HG02852 (cell line): ENCODE data around the gene PLA2G4B.
"Not testable (repeated sequence)": the region's sequence is repeated elsewhere in the genome, so short reads cannot be mapped to it uniquely, and the experiment has no call there.

Experiments used
- ATAC-seq: cut with Tn5 transposase; IDR thresholded peaks from one replicate; pipeline ENCODE4 v1.9.1; 2021; ENCODE audit warnings: mild to moderate bottlenecking, moderate library complexity; ENCODE audit not compliant: unreplicated experiment

The PLA2G4B gene

DNA sequence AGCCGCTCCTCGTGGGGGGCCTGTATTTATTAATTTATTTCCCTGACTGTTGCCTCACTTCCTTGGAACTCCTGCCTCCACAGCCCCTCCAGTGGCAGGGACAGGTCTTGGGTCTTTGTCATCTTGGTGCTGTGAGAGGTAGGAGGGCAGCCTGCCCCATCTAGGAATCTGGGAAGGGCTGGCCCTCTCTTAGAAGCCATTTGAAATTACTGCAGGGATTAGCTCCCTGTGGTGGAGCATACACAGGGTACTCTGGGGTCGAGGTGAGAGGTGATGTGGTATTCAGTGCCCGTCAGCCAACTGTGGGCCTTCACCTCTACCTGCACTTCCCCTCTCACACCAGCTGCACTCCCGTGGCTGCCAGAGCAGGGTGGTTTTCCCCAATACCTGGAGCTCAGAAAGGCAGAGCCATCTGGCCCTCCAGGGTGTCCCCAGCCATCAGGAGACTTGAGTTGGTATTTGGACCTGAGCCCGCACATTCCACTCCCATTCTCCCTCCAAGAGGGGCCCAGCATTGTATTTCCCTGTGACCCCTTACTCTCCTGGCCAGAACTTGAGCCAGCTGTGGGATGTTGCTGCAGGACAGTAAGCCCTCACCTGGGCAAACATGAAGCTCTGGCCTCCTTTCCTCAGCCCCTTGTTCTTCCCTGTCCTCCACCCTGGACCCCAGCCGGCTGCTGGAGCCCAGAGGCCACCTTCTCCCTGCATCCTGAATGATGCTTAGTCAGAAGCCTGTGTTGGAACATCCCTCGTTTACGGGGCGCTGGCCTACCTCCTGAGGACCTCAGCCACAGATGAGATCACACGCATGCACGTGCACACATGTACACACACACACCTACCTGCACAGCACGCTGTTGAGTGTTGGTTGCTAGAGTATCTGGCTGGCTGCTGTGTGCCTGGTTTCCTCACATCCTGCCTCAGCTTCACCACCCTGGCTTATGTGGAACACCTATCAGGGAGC, 12.8 kb upstream of the PLA2G4B start:
- ATAC-seq: no peak

DNA sequence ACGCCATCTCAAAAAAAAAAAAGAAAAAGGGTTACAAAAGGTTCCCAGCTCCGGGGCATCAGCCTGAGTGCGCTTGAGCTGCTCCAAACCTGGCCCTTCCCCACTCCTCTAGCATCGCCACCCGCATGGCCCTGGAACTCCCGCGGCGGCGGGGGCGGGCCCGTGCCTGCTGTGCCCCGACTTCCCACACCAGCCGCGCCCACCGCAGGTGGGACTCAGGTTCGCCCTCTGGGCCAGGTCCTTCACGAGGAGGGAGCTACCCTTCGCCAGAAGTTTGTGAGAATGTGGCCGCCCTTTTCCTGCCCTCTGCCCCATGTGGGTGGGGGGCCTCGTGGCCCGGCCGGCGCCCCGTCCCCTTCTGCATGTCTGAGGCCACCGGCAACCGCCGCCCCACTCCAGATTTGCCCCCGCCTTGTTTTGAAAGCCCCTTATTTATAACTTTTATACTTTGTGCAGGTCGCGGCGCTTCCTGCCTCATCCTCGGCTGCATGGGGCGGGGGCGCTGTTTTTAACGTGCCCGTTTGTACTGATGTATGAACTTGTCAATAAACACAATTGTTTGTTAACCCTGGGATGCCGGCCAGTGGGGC, 11.3 kb upstream of the PLA2G4B start:
- peak; percentile 13 for ATAC-seq

DNA sequence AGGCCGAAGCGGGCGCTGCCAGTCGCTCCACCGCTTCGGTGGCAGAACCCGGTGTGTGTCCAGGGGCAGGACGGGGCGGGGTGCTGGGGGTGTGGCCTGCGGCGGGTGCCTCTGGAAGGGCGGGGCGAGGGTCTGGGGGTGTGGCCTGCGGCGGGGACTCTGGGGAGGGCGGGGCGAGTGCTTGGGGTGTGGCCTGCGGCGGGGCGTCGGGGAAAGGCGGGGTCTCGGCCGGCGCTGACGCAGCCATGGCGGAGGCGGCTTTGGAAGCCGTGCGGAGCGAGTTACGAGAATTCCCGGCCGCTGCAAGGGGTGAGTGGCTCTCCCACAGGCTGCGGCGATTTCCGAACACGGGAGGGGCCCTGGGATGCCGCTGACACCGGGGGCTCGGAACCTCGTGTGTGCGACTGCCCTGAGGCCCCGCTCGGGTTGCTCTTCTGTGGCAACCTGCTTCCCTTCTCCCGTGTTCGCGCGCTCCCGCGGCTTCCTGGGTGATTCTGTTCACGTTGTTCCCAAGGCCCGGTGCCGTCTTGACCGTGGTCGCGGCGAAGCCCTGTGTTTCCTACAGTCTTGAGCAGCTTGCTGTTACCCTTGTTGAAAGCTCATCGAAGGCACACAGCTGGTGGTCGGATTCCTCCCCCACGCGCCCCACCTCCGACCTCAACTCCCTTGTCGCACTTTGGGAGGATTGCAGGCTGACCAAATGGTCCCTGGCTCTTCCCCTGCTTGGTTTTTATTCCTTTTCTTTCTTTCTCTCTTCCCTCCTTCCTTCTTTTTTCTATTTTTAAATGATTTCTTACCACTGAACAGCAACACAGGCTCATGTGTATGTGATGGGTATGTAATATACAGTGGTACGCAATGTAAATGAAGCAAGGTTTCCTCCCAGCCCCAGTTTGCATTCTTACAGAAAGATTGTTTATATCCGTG, 10.5 kb upstream of the PLA2G4B start, which contains the start of gene JMJD7:
JMJD7 (plus strand) TSS at position 213 of the 927 bp plus-strand sequence; CDS start at position 246, 33 bp downstream.
- peak; percentile 84 for ATAC-seq

DNA sequence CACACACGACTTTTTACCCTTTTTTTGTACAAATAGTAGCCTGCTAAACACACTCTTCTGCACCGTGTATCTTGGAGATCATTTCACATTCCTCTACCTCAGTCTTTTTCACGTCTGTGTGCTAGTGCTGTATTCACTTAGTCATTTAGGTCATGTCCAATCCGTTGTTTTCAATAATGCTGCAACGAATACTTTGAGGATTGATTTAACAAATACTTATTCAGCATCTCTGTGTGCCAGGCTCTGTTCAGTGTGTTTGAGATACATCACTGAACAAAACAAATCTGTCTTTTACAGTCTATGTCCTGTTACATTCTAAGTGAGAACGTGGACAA, 9.9 kb upstream of the PLA2G4B start:
- no peak for ATAC-seq

DNA sequence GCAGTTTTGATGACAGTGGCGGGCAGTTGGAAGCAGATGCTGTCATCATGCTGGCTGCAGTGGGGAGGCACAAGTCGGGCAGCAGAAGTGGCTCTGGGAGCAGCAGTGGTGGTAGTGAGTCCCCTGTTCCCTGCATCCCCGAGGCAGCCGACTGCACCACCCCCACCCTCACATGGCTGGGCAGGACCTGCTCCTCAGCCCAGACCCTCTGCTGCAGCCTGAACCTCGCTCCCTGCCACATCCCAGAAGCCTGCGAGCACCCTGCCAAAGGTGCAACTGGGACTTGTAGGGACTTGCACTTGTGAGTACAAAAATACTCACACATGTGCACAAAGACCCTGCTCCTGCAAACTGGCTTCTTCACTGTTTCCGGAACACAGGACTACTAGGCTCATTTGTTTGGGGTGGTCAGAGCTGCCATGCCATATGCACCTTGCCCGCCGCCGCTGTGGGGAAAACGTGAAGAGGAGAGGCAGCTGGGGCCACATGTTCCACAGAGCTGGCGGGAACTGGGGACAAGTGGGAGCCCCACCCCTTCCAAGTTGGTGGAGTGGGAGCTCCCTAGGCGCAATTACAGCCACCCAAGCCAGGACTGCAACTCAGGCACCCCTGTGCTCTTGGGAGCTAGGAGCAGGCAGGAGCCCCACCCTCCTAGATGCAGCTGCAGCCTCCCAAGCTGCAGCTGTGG, 8.5 kb upstream of the PLA2G4B start:
- no peak for ATAC-seq

DNA sequence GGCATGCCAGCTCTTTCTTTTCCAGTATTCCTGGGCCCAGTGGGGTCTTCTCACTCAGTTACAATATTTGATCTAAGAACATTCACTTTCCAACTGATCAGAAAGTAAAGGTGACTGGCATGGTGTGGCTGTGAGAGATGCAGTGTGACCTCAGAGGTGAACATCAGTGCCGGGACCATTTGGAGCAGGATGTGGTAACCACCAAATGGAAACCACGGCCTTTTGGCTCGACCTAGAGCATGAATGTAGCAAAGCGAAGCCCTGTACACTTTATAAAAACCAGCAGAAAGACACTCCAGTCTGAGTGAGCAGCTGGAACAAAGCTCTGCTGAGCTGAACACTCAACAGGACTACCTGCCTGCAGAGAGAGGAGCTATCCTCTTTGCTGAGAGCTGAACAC, 7.4 kb upstream of the PLA2G4B start:
- not testable (repeated sequence) for ATAC-seq

DNA sequence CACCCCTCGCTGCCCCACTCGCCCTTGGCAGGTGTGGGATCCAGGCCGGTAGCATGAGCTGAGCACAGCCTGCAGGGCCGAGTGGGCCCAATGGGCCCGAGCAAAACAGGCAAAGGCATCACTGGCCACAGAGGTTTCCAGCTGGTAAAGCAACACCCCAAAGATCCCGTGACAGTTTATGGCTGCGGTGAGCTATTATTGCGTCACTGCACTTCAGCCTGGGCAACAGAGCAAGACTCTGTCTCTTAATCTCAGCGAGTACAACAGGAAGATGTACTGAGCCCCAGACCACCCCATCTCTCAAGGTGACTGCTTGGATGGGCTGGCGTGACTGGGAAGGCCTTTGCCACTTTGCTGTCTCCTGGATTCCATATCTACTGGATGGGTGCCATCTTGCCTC, 6.4 kb upstream of the PLA2G4B start:
- ATAC-seq: no peak

DNA sequence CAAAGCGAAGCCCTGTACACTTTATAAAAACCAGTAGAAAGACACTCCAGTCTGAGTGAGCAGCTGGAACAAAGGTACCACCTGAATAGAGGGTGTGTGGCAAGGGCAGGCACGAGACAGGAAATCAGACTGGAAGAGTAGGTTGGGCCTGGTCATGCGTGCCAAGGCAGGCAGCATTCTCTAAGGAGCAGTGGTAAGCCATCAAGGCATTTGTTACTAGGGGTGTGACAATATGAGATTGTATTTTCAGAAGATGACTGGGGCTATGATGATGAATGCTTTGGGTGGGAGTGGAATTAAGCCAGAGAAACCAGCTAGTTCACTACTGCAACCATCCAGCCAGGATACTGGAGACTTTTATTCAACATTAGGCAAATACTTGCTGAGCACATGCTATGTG, 5.8 kb upstream of the PLA2G4B start:
- ATAC-seq: no peak

DNA sequence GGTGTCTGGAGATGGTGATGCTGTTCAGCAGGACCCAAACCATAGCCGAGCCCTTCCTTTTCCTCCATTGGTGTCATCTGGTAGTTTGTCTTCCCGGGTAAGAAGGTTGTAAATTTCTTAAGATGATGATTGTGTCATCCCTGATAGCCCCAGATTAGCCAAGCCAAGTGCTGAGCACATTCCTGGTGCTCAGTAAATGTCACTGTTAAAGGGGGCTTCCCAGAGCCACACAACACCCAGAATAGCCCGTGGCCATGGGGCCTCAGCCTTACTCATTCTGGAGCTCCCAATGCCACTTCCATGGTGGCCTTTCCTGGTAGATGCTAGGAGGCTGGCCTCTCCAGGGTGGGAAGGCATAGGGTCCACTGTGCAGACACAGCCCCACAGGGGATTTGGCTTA, 4.6 kb upstream of the PLA2G4B start:
- ATAC-seq: no peak

DNA sequence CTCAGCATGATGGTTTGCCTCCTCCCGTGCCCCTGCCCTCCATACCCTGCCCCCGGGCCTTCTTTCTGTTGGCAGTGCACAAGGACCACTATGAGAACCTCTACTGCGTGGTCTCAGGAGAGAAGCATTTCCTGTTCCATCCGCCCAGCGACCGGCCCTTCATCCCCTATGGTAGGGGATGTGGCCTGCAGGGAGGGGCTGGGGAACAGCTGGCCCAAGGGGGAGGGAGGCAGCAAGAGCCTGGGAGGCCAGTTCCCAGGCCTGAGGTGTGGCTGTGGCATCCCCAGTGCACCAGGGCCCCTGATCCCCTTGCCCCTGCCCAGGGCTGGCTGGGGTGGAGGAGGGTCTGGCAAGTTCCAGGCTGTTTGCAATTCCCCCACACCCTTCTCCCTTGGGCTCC, 2.6 kb upstream of the PLA2G4B start:
- ATAC-seq: no peak

DNA sequence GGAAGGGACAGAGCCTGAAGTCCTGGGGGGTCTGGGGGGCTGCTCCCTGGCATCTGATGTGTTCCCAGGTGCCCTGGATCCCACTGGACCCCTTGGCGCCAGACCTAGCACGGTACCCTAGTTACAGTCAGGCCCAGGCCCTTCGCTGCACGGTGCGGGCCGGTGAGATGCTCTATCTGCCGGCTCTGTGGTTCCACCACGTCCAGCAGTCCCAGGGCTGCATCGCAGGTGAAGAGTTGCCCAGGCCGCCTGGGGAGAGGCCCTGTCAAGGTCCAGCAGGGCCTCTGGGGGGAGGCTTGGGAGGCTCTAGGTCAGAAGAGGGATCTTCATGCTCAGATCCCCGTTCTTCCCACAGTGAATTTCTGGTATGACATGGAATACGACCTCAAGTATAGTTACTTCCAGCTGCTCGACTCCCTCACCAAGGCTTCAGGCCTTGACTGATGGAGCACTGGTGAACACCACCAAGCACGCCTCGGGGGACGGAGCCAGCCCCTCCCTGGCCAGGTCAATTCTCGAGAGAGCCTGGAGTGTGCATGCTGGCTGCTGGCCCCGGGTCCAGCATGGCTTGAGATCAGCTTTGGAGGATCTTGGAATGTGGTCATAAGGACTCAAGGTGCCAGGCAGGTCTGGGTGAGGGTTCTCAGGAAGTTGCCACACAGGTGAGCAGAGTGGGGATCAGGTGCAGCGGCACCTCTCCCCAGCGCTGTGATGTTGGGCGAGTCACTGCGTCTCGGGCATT, 1.8 kb upstream of the PLA2G4B start:
- ATAC-seq: no peak

DNA sequence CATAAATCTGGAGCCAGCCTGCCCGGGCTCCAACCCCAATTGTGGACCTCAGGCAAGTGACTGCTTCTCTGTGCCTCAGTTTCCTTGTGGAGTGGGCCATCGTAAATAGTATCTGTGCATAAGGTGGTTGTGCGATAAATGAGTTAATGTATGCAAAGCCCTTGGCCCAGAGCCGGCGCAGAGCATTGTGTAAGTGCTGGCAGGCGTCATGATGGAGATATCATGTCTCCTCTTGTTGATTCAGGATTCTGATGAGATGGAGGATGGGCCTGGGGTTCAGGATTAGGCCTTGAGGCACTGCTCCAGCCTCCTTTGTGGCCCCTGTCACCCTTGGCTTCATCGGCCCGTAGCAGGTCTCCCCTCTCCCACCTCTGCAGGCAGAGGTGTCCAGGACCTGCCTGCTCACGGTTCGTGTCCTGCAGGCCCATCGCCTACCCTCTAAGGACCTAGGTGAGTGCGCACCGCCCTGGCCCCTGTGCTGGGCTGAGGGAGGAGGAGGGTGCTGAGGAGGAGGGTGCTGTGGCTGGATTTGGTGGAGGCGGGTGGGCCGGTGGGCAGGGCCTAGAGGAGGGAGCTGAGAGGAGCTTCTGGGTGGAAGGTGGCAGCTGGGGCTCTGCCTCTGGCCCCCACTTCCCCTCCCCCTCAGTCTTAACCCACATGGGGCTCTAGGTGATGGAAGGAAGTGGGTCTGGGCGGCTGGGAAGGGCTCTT, 1.3 kb downstream of the PLA2G4B start:
- no peak for ATAC-seq

DNA sequence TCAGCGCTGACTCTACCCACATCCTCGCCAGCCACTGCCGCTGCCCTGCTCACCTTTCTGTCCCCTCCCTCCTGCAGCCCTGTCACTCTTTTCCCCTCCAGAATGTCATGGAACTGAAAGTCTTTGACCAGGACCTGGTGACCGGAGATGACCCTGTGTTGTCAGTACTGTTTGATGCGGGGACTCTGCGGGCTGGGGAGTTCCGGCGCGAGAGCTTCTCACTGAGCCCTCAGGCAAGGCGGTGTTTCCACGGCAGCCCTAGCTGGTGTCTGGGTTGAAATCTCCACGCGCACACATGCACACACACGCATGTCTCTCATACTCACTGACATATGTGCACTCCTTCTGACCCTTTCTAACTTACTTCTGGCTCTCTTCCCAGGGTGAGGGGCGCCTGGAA, 2.0 kb downstream of the PLA2G4B start:
- ATAC-seq: no peak

DNA sequence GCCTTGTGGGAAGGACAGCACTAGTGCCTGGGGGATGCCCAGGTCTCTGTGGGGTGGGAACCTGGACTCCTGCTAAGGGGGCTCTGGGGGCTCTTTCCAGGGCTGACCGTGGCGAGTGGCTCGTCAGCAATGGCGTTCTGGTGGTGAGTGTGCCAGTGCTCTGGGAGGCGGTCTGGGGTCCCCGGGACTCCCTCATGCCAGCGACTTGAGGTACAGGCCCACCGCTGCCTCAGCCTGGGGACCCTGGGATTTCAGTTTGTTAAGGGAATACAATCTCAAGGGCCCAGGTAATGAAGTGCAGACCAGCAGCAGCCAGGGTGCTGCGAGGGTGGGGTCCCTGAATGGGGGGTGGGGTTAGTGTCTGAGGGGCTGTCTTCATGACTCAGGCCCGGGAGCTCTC, 2.5 kb downstream of the PLA2G4B start:
- no peak for ATAC-seq

DNA sequence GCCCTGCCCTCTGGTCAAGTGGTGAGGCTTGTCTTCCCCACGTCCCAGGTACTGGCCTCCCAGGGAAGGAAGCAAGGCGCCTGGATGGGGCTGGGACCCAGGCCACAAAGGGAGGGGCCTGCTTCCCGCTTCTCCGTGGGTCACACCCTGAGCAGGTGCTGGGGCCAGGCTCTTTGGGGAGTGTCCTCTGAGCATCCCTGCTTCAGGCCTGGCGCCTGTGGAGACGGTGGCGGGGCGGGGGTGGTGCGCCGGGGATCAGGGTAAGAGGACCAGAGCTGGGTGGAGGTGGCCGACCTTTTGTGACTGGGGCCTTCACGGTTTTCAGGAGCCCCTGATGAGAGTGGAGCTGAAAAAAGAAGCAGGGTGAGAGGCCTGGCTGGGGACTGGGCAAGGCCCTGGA, 3.6 kb downstream of the PLA2G4B start:
- ATAC-seq: no peak

DNA sequence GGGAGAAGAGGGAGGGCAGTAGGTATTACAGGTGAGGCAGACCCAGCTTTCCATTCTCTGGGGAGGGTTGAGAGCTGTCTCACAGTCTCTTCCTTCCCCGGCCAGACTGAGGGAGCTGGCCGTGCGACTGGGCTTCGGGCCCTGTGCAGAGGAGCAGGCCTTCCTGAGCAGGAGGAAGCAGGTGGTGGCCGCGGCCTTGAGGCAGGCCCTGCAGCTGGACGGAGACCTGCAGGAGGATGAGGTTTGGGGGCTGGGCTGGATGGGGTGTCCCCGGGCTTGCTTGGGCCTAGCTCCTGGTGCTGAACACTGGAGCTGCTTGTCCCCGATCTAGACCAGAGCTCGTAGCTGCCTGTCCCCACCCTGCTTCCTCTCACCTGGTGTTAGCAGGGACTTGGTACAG, 4.9 kb downstream of the PLA2G4B start:
- no peak for ATAC-seq

DNA sequence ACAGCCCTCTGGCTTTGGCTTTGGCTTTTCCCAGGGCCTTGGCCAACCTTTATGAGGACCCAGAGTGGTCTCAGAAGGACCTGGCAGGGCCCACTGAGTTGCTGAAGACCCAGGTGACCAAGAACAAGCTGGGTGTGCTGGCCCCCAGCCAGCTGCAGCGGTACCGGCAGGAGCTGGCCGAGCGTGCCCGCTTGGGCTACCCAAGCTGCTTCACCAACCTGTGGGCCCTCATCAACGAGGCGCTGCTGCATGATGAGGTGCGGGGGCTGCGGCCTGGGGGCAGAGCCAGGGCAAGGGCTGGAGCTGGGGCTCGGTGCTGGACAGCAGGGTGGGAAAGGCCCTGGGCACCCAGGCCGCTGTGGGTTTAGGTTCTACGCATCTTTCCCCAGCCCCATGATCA, 6.2 kb downstream of the PLA2G4B start:
- no peak for ATAC-seq

DNA sequence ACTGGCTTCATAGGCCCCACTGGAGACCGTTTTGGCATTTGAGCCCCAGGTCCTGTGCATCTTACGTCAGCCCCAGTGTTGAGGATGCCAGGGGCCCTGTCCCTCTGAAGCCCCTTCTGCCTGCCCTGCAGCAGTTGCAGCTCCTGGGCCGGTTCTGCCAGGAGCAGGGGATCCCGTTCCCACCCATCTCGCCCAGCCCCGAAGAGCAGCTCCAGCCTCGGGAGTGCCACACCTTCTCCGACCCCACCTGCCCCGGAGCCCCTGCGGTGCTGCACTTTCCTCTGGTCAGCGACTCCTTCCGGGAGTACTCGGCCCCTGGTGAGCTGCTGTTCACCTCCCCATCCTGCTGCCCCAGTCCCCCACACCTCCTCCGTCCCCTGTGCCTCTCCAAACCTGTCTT, 8.6 kb downstream of the PLA2G4B start:
- ATAC-seq: no peak

DNA sequence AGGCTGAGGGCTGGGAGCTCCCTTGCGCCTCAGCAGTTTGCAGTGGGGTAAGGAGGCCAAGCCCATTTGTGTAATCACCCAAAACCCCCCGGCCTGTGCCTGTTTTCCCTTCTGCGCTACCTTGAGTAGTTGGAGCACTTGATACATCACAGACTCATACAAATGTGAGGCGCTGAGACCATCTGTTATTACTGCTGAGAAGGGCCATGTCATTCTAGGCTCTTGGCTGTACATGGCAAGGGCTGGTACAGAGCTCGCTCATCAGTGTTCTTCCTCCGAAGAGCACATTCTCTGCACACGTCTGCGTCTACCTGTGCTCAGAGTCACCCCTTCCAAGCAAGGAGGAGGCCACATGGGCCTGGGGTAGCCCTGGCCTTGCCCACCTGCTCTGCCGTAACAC, 9.3 kb downstream of the PLA2G4B start:
- no peak for ATAC-seq
